GM12801 (cell line): ENCODE data around the gene LTA.

Source experiments
- TF ChIP-seq, protein P1 (sequence below): IDR thresholded peaks from one replicate; pipeline ENCODE4 v1.5.1; 2011; ENCODE audit warnings: control low read depth; ENCODE audit not compliant: insufficient read length; ENCODE audit errors: extremely low read depth

Gene LTA

DNA sequence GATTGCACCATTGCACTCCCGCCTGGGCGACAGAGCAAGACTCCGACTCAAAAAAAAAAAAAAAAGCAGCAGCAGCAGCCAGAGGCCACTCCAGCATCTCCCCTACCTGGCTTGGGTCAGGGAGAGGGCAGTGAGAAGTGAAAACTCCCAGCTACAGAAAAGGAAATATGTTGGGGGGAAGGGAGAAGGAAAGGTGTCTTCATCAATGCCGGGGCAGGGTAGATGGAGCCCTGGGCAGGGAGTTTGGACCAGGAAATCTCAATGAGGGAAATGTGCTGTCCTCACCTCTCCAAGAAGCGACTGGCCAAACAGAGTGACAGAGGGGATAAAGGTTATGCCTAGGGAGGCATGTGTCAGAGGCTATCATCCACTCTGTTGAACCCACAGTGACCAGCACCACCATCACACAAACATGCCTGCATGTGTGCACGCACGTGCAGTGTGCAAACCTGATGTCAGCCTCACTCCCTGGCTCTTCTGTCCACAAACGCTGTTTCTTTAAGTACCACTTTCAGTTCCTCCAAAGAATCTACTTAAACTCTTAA, 42.1 kb downstream of the LTA start:
- TF ChIP-seq, protein P1, sequence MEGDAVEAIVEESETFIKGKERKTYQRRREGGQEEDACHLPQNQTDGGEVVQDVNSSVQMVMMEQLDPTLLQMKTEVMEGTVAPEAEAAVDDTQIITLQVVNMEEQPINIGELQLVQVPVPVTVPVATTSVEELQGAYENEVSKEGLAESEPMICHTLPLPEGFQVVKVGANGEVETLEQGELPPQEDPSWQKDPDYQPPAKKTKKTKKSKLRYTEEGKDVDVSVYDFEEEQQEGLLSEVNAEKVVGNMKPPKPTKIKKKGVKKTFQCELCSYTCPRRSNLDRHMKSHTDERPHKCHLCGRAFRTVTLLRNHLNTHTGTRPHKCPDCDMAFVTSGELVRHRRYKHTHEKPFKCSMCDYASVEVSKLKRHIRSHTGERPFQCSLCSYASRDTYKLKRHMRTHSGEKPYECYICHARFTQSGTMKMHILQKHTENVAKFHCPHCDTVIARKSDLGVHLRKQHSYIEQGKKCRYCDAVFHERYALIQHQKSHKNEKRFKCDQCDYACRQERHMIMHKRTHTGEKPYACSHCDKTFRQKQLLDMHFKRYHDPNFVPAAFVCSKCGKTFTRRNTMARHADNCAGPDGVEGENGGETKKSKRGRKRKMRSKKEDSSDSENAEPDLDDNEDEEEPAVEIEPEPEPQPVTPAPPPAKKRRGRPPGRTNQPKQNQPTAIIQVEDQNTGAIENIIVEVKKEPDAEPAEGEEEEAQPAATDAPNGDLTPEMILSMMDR: no peak

DNA sequence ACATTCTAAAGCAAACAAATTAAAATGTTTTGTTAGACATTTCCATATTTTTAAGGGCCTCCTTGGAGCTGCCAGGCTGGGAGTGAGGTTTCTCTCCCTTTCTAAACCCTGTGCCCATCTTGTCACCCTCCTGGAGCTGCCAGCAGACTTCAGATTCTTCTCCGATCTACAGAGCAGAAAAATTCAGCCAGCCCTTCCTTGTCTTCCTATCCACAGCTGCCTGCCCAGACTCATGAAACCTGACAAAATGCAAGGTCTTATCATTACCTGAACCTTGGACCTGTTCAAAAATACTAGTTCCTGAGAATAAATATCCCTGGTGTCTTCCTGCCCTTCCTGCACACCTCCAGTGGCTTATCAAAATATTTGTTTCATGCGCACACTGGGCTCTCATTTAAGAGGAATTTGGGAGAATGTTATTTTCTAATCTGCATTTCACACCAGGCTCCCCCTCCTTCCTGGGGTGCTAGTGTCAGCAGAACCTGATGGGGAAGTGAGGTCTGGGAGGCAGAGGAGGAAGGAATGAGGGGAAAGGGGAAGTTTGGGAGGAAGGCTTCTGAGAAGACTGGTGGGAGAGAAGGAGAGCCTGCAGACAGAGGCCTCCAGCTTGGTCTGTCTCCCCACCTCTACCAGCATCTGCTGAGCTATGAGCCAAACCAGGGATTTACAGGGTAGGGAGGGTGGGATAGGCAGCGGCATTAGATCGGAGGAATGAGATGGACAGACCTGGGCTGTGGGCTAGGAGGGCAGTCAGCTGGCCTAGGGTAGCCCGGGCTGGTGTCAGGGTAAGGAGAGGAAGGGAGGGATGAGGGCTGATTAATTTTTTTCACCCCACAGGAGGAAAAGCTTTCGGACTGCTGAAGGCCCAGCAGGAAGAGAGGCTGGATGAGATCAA, 42.8 kb downstream of the LTA start, which contains the start of gene AIF1:
Gene AIF1 (plus strand): TSS at position 551 of the 895 bp plus-strand sequence. CDS start 96 bp downstream, at position 647.
- TF ChIP-seq, protein P1: no peak

DNA sequence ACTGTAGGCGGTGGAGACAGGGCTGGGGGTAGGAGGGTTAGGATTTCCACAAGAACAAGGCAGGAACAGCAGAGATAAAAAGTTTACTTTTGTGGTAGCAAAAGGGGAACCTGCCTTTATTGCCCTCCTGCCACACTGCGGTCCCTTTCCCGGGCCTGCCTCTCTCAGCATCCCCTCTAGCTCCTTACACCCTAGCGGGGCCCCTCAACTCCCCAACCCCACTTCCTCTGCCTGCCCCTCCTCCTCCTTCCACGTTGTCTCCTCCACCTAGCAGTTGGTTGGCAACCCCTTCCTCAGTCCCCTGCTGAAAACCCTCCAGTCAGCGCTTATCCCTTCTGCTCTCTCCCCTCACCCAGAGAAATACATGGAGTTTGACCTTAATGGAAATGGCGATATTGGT, 43.7 kb downstream of the LTA start:
- TF ChIP-seq, protein P1: no peak

DNA sequence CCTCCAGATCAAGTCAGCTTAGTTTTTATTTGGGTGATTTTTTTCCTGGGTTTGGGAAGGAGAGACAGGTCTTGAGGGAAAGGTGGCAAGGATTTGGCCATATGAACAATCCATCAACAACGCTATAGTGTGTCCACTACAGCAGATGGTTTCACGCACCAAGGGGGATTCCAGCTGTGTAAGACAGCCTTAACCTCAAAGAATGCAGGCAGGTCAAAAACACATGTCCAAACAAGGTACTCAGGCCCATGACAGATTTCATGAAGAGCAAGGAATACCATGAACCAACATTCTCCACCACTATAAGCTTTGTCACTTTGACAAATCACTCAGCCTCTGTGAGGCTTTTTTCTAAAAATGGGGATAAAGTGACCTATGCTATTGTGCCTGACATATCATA, 44.9 kb downstream of the LTA start:
- TF ChIP-seq, protein P1: no peak

DNA sequence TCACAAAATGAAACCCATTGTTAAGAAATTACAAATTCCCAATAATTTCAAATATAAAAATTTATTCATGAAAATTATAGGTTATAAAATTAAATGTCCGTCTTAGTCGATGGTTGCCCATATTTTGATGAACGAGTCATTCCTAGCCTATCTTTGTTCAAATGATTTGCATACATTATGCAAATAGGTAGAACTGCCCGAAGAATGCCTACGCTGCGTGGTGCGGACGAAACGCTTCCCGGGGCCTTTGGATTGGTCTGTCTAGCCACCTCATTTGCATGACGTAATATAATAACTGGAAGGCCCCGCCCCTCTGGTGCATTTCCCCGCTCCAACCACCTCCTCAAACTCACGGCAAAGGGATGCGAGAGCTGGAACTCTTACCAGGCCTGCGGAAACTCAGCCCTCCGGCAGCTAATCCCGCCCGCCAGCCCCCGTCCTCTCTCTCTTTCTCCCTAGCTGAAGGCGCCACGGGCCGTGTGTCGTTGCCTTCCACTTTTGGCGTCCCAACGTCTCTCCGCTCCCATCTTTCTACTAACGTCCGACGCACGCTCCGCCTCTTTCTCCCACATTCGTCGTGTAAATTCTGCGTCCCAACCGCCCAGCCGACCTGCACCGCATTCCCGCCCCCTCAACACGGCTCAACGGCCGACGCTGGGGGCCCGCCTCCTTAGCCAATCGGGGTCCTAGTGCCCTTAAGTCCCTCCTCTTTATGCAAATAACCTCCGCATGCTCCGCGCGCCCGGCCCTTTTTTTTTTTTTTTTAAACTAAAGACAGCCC, 47.9 kb downstream of the LTA start:
- TF ChIP-seq, protein P1: no peak

DNA sequence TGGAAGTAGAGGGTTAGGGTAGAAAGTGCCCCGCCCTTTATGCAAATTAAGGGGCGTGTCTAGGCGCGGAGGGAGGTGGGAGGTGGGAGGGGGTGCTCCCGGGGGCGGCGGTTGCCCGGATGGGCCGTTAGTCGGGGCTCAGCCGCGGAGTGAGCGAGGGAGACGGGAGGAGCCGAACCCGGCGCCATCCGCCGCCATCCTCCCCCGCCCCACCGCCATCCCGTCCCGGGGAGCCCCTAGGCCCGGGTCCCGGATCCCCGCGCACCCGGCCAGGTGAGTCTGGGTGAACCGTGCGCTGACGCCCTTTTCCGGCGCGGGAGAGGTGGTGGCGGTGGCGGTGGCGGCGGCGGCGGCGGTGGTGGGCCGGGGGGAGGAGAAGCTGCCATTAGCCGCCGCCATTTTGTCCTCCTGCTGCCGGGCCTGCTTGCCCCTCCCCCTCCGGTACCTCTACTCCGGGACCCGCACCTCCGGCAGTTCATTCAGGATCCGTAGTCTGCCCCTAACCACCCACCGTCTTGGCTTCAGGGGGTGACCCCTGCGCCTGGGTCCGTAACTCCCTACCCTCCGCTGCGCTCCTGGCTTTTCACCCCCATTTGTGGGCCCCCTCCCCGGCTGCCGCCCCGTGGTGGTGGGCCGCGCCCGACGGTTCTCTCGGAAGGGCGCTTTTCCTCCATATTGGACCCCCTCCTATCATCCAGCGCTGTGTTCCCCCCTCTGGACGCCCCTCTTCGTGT, 48.7 kb downstream of the LTA start, which contains the start of gene PRRC2A:
Gene PRRC2A (plus strand): TSS at position 130 of the 734 bp plus-strand sequence. CDS start 2,075 bp downstream, outside the sequence.
- TF ChIP-seq, protein P1: no peak
